ENCODE results near the gene MGRN1. TPM values are rescaled to one million over a fixed set of nuclear protein-coding genes. Genes with fewer than 3 reads are reported as not detected.

MGRN1 gene
- total and polyA plus RNA-seq, 3 donors from 2014 or later, result 34.7 to 91.1 (median 89.7) TPM

DNA sequence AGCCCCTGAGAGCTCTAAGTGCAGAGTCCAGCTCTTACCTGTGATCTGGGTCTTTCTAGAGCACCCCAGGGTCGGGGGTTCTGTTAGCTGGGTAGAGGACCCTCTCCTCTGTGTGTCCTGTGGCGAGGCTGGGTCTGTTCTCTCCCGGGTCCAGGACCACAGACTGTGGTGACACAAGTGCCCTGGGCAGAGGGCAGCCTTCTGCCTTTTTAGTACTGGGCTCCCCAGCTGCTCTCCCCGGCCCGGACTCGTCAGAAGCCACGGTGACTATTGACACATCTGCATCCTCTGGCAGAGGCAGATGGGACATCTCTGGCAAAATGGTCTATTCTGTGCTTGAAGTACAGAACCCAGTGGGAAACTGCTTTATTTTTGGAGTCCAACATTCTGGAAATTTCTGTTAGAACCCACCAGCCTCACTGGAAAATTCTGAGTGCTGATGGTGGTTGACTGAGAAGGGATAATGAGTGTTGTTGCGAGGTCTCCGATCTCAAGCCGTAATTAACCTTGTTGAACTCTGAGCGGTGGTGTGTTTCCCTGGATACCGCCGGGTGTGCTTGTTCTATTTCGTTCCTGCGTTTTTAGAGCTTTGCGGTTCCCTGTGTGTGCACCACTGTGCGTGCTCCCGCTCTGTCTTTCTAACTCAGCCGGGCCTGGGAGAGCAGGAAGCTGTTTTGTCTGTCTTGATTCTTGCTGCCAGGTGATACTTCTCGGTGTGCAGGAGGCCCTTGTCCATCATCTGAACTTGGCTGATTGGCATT, 42.8 kb downstream of the MGRN1 start:
- Histone ChIP-seq H3K4me3 (no peak overlapping the region), H3K9me3 (no peaks in the 10 kb centered on the region), H3K4me1 (peaks cover 7% of the 10 kb centered on the region), H3K27ac (no peak overlapping the region), H3K27me3 (no peaks in the 10 kb centered on the region), H3K36me3 (ENCODE audit: low read depth, missing control alignments) (no peaks in the 10 kb centered on the region)
- TF ChIP-seq CTCF (IDR thresholded peaks at IDR 0.05) (no peak), POLR2A (IDR thresholded peaks at IDR 0.05) (no peak)
- 88 to 92% methylated on average over 20 of the region's 20 CpGs for WGBS, 2 donors
- no peak for DNase-seq
- intact Hi-C loops (cut with DNase I; ENCODE audit: low total_unique reads), result no loop called here

GRCh38 chr16:4668313-4668960, 43.8 kb downstream of the MGRN1 start:
- WGBS, 2 donors, result 93 to 94% methylated on average over 10 of the region's 10 CpGs
- TF ChIP-seq CTCF (IDR thresholded peaks at IDR 0.05), result no peak
- TF ChIP-seq POLR2A (IDR thresholded peaks at IDR 0.05), result no peak
- H3K27ac ChIP-seq, result no peak overlapping the region
- H3K9me3 ChIP-seq, result no peaks in the 10 kb centered on the region
- H3K36me3 ChIP-seq (ENCODE audit: low read depth, missing control alignments), result no peaks in the 10 kb centered on the region
- H3K4me3 ChIP-seq, result no peak overlapping the region
- H3K4me1 ChIP-seq, result peaks cover 7% of the 10 kb centered on the region
- no peaks in the 10 kb centered on the region for H3K27me3 ChIP-seq
- DNase-seq, result no peak
- intact Hi-C loops (cut with DNase I; ENCODE audit: low total_unique reads), result no loop called here

- intact Hi-C loops (cut with DNase I; ENCODE audit: low total_unique reads), result no loop called here
- 93% methylated on average over 29 to 33 of the region's 33 CpGs for WGBS, 2 donors
- H3K36me3 ChIP-seq (ENCODE audit: low read depth, missing control alignments), result no peaks in the 10 kb centered on the region
Observed at GRCh38 chr16:4673387-4674046, 48.9 kb downstream of the MGRN1 start.

GRCh38 chr16:4674926-4675530, 50.4 kb downstream of the MGRN1 start:
- H3K9me3 ChIP-seq, result no peaks in the 10 kb centered on the region
- DNase-seq, result no peak
- H3K27ac ChIP-seq, result peak overlapping the region in 1 of 2 donors; percentile 82
- no peaks in the 10 kb centered on the region for H3K36me3 ChIP-seq (ENCODE audit: low read depth, missing control alignments)
- TF ChIP-seq POLR2A (IDR thresholded peaks at IDR 0.05), result no peak
- TF ChIP-seq CTCF (IDR thresholded peaks at IDR 0.05), result no peak
- 94 to 97% methylated on average over 9 of the region's 9 CpGs for WGBS, 2 donors
- no peak overlapping the region for H3K4me3 ChIP-seq
- peaks cover 28% of the 10 kb centered on the region for H3K4me1 ChIP-seq
- no peaks in the 10 kb centered on the region for H3K27me3 ChIP-seq
- intact Hi-C loops (cut with DNase I; ENCODE audit: low total_unique reads), result no loop called here

More at GRCh38 chr16:4673387-4674046, 48.9 kb downstream of the MGRN1 start:
- Histone ChIP-seq H3K27ac (no peak overlapping the region), H3K4me3 (no peak overlapping the region), H3K27me3 (no peaks in the 10 kb centered on the region), H3K4me1 (peaks cover 20% of the 10 kb centered on the region), H3K9me3 (no peaks in the 10 kb centered on the region)
- no peak for DNase-seq
- TF ChIP-seq POLR2A (IDR thresholded peaks at IDR 0.05) (no peak), CTCF (IDR thresholded peaks at IDR 0.05) (no peak)

Measured in testis (tissue), 3 donors.